Epithelial cell of esophagus (primary cell): ENCODE results near the gene IL17RD.

Experiments
- DNase-seq: peaks from one replicate; pipeline ENCODE4 v3.0.0; 2010; ENCODE audit warnings: low read depth
- H3K4me3 ChIP-seq: 2 replicates; pipeline ENCODE4 v1.5.1; 2011; ENCODE audit warnings: mild to moderate bottlenecking, low read length, control low read depth
- TF ChIP-seq, protein P1 (sequence below): IDR thresholded peaks from 2 replicates; pipeline ENCODE4 v1.5.1; 2011; ENCODE audit warnings: low read depth, mild to moderate bottlenecking, low read length, control low read depth, inconsistent platforms; ENCODE audit not compliant: insufficient read depth; ENCODE audit errors: missing control alignments

IL17RD gene

DNA sequence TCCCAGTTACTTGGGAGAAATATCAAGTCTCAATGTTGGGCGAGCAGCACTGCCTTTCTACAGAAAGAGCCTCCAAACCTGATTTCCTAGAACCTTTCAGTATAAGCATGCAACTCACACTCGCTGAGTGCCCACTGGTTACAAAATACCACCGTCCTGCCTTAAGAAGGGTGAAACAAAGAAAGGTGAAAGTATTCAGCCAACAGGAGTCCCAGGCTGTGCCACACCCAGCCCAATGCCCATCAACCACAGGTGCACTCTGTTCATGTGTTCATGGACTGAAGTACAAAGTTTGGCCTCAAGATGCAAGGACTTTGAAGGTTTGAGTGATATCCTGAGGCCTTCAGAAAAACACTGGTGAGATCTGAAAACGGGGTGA lies 34.0 kb downstream of the IL17RD start:
- H3K4me3 ChIP-seq: no peak overlapping the region
- TF ChIP-seq, protein P1, sequence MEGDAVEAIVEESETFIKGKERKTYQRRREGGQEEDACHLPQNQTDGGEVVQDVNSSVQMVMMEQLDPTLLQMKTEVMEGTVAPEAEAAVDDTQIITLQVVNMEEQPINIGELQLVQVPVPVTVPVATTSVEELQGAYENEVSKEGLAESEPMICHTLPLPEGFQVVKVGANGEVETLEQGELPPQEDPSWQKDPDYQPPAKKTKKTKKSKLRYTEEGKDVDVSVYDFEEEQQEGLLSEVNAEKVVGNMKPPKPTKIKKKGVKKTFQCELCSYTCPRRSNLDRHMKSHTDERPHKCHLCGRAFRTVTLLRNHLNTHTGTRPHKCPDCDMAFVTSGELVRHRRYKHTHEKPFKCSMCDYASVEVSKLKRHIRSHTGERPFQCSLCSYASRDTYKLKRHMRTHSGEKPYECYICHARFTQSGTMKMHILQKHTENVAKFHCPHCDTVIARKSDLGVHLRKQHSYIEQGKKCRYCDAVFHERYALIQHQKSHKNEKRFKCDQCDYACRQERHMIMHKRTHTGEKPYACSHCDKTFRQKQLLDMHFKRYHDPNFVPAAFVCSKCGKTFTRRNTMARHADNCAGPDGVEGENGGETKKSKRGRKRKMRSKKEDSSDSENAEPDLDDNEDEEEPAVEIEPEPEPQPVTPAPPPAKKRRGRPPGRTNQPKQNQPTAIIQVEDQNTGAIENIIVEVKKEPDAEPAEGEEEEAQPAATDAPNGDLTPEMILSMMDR: no peak
- DNase-seq: no peak

DNA sequence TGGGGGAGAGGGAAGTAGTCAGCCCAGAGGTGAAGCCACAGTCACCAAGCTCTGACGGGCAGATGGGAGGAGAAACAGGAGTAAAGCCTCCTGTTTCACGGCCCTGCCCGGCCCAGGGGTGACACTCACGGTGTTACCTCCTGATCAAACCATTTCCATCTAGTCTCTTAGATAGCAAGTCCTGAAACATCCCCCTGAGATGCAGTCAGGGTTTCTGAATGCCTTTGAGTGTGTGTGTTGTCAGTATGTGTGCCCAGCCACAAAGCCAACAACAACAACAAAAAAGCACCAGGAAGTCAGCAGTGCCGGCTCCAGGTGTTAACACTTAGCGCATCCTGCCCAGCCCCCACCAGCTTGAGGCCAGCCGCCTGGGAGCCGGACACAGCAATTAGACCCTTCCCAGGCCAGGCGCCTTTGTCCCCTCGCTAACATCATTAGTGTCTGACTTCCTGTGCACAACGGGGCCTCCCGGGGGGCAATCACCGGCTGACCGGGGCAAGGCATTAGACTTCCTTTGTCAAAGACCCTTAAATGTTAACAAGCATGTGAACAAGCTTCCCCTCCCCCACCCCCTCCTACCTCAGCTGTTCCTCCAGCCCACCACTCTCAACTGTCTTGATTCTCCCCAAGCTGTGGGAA lies 34.5 kb downstream of the IL17RD start:
- no peak for DNase-seq
- TF ChIP-seq, protein P1: no peak
- H3K4me3 ChIP-seq: no peak overlapping the region

DNA sequence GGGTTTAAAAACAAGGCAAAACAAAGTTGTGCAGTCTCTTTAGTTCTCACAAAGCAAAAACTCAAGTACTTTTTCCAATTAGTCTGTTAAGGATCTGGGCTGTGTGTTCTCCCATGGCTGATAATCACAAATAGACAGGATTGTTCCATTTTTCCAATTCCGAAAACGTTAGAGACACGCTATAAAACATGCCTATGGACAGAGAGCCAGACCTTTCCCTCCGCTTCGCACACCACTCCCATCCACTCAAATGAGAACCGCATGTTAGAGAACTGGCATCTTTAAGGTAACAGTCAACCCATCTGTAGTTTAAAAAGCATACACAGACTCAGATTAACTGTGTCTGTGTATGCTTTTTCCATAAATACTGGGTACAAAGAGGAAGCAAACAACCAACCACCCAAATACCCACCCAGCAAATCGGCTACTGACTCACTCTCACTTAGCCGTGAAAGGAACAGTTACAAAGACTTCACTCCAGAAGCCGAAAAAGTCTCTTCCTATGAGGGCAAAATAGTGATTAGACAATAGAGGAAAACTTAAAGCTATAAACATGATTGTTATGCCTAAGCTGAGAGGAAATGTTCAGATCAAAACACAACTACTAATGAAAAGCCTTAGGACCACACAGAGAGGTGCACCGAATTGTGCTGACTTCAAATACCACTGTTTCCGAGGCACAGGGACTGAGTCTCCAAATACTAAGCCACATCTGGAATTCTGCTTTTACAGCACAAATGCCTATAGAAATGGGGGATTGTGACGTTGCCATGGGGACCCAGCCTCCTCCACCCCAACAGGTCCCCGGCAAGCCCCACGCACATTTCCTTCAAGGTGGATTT lies 36.1 kb downstream of the IL17RD start:
- TF ChIP-seq, protein P1: no peak
- no peak overlapping the region for H3K4me3 ChIP-seq
- no peak for DNase-seq

DNA sequence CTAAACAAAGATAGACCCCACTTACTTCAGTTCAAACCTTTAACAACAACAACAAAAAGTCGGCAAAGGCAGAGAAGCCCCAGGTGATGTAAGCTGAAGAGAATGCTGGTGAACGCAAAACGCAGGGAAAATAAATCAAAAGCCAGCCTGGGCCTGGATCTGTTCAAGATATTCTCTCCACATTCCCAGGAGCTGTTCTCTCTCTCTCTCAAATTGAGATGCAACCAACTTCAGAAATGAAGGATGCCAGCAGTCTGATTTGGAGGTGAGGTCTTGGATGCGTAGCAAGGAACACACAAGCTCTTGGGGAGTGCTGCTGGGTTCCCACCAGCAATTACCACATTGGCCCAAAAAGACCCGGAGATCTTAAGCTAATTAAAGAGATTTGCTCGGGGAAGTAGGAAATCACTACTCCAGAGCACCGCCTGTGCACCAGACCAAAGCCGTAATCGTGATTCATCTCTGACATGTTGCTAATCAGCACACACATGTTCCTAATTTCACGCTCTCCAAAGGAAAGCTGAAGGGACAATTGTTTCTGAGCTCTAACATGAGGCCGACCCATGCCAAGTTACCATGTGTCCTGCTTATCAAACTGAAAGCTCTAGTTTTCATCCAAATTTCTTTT lies 37.1 kb downstream of the IL17RD start:
- H3K4me3 ChIP-seq: no peak overlapping the region
- no peak for DNase-seq

DNA sequence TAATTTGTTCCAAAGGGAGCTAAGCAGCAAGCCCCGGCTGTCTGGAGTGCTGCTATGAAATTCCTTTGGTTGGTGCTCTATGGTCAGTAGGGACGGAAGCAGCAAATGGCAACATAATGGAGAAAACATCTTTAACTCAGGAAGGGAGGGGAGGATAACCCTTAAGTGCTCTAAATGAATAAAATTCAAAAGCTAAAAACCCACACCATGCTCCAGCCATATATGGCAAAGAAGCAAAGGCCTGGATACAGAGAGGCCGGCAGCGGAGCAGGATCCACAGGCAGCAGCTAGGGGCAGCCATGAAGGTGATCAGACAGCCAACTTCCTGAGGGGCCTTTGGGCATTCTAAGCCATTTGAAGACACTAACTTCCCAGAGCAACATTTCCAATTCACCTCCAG lies 38.9 kb downstream of the IL17RD start:
- TF ChIP-seq, protein P1: no peak
- no peak for DNase-seq
- H3K4me3 ChIP-seq: no peak overlapping the region

More for the DNA sequence above, 37.1 kb downstream of the IL17RD start:
- TF ChIP-seq, protein P1: no peak

DNA sequence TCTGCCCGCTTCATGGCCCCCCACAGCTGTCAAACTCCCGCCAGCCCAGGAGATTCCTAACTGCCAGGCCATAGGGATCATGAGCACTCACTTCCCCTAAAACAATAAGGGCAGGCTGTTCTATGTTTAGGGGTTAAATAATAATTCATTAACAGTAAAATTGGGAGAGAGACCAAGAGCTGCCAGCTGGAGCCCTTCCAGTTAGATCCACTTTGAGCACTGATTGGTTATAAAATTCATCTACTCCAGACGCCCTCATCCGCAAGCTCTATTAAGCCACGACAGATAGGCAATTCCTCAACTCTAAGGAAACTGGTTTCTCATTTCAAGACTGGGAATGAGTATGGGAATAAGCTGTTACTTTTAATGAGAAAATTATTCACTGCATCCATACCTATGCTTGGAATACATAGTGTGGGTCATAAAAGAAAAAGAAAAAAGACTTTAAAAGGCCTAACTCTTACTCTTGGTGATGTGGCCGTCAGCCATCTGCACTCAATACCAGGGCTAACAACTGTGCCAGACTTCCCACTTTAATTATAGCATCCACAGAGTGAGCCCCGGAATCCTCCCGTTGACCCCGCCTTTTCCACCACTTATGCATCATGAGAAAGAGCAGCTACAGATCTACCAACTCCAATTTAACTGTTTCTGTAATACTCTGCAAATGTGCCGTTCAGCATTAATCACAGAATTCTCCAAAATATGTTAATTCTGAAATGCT lies 44.5 kb downstream of the IL17RD start:
- TF ChIP-seq, protein P1: no peak
- no peak overlapping the region for H3K4me3 ChIP-seq
- DNase-seq: no peak
